NCI-H1417 (cell line): ENCODE measurements around the gene ZNF197.
"Not testable (repeated sequence)": the region's sequence is repeated elsewhere in the genome, so short reads cannot be mapped to it uniquely, and the experiment has no call there.

Experiments used
- DNase-seq, 3 experiments: peaks; one replicate each; lab custom pipeline; 2025; lab: John Stamatoyannopoulos, UW

Gene ZNF197

GRCh38 chr3:44624749-44625480, at the start of gene ZNF197:
Gene ZNF197, plus strand, starts transcription at chr3:44625036. Its CDS starts 4,119 bp downstream, at chr3:44629155.
- DNase-seq: peak; percentile 84 to 92 (median 85)

GRCh38 chr3:44576613-44577012, 48.2 kb upstream of the ZNF197 start:
- DNase-seq: no peak

DNA sequence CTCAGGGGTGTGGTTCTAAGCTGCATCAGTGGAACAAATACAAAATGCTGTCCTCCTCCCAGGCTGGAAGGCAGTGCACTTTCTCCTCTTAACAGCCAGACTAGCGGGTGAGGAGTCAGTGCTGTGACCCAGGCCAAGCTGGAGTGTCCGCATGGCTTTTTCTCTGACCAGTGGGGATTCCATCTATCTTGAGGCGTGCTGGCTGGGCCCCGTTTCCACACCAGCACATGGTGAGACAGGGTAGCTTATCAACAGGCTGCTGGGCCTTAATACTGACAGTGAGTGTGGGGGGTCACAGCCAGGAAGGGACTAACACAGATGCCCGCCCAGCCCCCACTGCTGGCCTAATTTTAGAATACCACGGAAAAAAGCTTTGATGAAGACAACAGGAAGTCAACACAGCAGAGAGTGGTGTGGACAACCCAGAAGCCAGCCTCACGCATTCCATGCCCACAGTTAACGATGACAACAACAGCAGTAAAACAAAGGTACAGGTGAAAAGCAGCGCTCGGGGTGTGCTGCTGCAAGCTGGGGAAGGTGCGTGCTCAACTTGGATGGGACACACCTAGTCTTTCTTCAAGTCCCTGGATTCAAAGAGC, 47.4 kb upstream of the ZNF197 start:
- DNase-seq: not testable (repeated sequence)

GRCh38 chr3:44578316-44578715, 46.5 kb upstream of the ZNF197 start:
- DNase-seq: not testable (repeated sequence)

GRCh38 chr3:44578924-44579515, 45.8 kb upstream of the ZNF197 start:
- DNase-seq: not testable (repeated sequence)

- DNase-seq: not testable (repeated sequence)
Observed at GRCh38 chr3:44579749-44580148, 45.1 kb upstream of the ZNF197 start.

GRCh38 chr3:44580971-44581370, 43.9 kb upstream of the ZNF197 start:
- DNase-seq: not testable (repeated sequence)

- peak; percentile 70 to 89 (median 83) for DNase-seq
Observed at GRCh38 chr3:44584646-44585501, 40.0 kb upstream of the ZNF197 start, which contains the start of gene ZNF660. Gene ZNF660, plus strand, starts transcription at chr3:44584964. Its CDS starts 9,230 bp downstream, at chr3:44594194.

DNA sequence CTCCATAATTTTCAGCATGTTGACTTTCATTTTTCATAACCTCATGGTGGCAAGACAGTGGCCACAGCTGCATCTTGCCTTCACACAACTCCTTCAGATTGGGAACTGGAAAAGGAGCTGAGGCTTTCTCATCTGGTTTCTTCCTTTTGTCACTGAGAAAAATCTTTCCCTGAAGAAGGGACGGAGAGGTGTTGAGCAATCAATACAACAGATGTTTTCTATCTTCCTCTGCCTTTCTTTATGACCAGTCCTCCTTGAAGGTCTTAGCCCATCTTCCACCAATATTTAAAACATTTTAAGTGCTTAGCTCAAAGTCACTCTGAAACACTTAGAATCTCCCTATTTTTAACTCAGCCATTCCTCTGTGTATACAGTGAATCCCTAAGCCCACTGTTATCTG, 28.2 kb upstream of the ZNF197 start:
- no peak for DNase-seq

DNA sequence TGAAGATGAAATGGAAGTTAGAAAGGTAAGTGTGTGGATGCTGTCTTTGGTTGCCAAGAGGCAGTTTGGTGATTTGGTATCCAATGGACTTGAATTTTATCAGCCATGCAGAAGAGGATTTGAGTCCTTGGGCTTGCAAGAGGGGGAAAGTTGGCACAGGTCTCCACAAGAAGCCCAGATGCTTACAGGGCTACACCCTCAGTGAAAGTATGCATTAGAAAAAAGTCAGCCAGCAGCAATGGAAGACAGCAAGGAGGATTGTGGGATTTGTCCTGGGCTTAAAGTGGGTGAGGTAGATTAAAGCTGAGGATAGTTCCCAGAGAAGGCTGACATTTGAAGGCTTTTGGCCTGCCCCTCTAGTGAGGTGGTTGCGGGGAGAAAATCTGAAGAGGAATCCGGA, 23.1 kb upstream of the ZNF197 start:
- no peak for DNase-seq

GRCh38 chr3:44612678-44613077, 12.2 kb upstream of the ZNF197 start:
- DNase-seq: no peak

DNA sequence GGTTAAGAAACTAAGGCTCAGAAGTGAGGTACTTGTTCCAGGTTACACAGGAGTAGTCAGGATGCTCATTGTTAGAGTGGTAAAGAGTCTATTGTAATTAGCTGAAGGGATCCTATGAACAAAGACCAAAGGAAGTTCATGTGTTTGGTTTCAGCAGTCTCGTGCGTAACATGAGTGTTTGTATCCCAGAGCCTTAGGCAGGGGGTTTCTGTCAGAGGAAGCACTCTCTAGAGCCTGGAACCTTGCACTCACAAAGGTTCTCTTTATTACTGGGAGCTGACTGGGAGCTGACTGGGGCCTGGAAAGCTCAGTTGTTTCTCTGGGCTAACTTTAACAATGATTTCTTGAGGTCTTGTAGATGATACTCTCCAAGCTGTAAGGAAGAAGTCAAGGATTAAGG, 3.9 kb downstream of the ZNF197 start:
- DNase-seq: no peak

GRCh38 chr3:44632193-44632592, 7.4 kb downstream of the ZNF197 start:
- DNase-seq: no peak

GRCh38 chr3:44642337-44642736, 17.5 kb downstream of the ZNF197 start:
- no peak for DNase-seq

GRCh38 chr3:44643024-44643423, 18.2 kb downstream of the ZNF197 start:
- no peak for DNase-seq

DNA sequence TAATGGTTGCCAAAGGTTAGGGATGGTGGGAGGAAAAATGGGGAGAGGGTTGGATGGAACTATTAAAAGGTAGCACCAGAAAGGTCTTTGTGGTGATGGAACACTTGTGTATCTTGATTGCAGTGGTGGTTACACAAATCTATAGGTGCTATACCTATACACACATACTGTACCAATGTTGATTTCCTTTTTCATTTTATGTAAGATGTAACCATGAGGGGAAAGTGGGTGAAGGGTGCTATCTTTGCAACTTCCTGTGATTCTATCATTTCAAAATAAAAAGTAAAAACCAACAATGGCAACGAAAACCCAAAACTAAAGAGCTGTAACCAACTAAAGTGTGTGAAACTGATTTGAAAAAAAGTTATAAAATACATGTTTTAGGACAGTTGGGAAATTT, 22.9 kb downstream of the ZNF197 start:
- DNase-seq: no peak

- peak; percentile 66 to 87 (median 68) for DNase-seq
Observed at GRCh38 chr3:44648564-44649229, 23.9 kb downstream of the ZNF197 start, which contains the start of gene ZNF35. Gene ZNF35, plus strand, starts transcription at chr3:44648732. Its CDS starts 2,336 bp downstream, at chr3:44651068.

DNA sequence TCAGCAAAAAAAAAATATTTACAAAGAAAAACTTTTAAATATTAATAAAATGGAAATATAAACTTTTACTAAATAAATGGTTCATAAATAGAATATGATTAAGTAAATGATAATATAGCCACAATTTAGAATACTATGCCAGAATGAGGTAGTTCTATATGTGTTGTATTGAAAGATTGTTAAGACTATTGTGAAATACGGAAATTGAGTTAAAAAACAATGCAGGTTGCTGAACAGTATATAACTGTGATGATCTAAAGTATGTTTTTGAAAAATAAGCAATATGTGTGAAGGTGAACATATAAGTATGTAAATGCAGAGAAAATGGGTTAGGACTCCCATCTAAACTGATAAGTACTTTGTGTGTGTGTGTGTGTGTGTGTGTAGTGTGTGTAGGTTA, 24.9 kb downstream of the ZNF197 start:
- no peak for DNase-seq

GRCh38 chr3:44654039-44654438, 29.2 kb downstream of the ZNF197 start:
- no peak for DNase-seq

GRCh38 chr3:44659015-44659414, 34.2 kb downstream of the ZNF197 start:
- DNase-seq: no peak

GRCh38 chr3:44659434-44659833, 34.6 kb downstream of the ZNF197 start:
- no peak for DNase-seq
